Activated CD4-positive, alpha-beta memory T cell treated with anti-CD3 and anti-CD28 coated beads for 36 hours (primary cell): ENCODE results near the gene ZNF30. TPM values are rescaled to one million over a fixed set of nuclear protein-coding genes. Genes with fewer than 3 reads are reported as not detected.
"Not testable (repeated sequence)": the region's sequence is repeated elsewhere in the genome, so short reads cannot be mapped to it uniquely, and the experiment has no call there.

Source experiments
- CTCF ChIA-PET: fragments of 350-600 bp; sonication (Branson Sonifier 250); formaldehyde crosslinking; loops from one replicate; lab custom pipeline; 2021; ENCODE audit warnings: antibody characterized with exemption, inconsistent platforms; lab: Charles Lee
- POLR2A ChIA-PET: fragments of 350-600 bp; sonication (Branson Sonifier 250); formaldehyde crosslinking; loops from one replicate; lab custom pipeline; 2021; ENCODE audit warnings: antibody characterized with exemption; lab: Charles Lee
- DNase-seq: peaks from one replicate; pipeline ENCODE4 v3.0.0-alpha.2; 2020
- H3K27ac Mint-ChIP-seq: one replicate; pipeline ENCODE4 v1.8.0; 2021; ENCODE audit warnings: mixed read lengths
- H3K27me3 Mint-ChIP-seq: one replicate; pipeline ENCODE4 v1.8.0; 2021; ENCODE audit warnings: mixed read lengths
- H3K36me3 Mint-ChIP-seq: one replicate; pipeline ENCODE4 v1.8.0; 2021; ENCODE audit warnings: mixed read lengths
- H3K4me1 Mint-ChIP-seq: one replicate; pipeline ENCODE4 v1.8.0; 2021; ENCODE audit warnings: low read depth, mixed read lengths
- H3K4me3 Mint-ChIP-seq: one replicate; pipeline ENCODE4 v1.8.0; 2021; ENCODE audit warnings: mild to moderate bottlenecking, mixed read lengths
- H3K9me3 Mint-ChIP-seq: one replicate; pipeline ENCODE4 v1.8.0; 2021; ENCODE audit warnings: mixed read lengths
- intact Hi-C: fragments of 100-400 bp; cut with micrococcal nuclease; formaldehyde crosslinking; loops from one replicate; pipeline ENCODE4 v1.15.1; 2023
- total RNA-seq, 2 experiments: library from RNA; stranded (reverse); gene quantifications; one replicate each; pipeline ENCODE4 v1.2.3, GENCODE V29; 2021

ZNF30 gene
- total RNA-seq, 2 experiments from 2014 or later = 3.7 to 4.2 TPM

- Mint-ChIP-seq H3K27me3 (no peaks in the 10 kb centered on the region), H3K9me3 (peaks cover 71% of the 10 kb centered on the region), H3K36me3 (peaks cover 67% of the 10 kb centered on the region), H3K27ac (peak overlapping the region; percentile 38), H3K4me3 (peak overlapping the region; percentile 94), H3K4me1 (peaks cover 26% of the 10 kb centered on the region)
- intact Hi-C loops = loop anchor here (5.0 kb wide), 1 partner anchor 35 kb away; the partner anchor contains the start of gene ZNF30
- ChIA-PET CTCF (interaction anchor here (1.5 to 1.8 kb wide), 2 partner anchors 11 to 51 kb away, joined by 5 to 7 read pairs; no protein-coding TSS in a partner anchor), POLR2A (no interaction called here)
- peak; percentile 28 for DNase-seq
Observed at GRCh38 chr19:34961775-34962686, 35.3 kb downstream of the ZNF30 start.

- ChIA-PET CTCF (interaction anchor here (1.3 to 1.8 kb wide), 4 partner anchors 10 to 81 kb away, joined by 3 to 7 read pairs (median 4); no protein-coding TSS in a partner anchor), POLR2A (no interaction called here)
- Mint-ChIP-seq H3K4me3 (peak overlapping the region; percentile 94), H3K36me3 (peaks cover 60% of the 10 kb centered on the region), H3K27ac (peak overlapping the region; percentile 38), H3K27me3 (no peaks in the 10 kb centered on the region), H3K4me1 (peaks cover 26% of the 10 kb centered on the region), H3K9me3 (peaks cover 71% of the 10 kb centered on the region)
- intact Hi-C loops = loop anchor here (5.0 kb wide), 1 partner anchor 36 kb away; the partner anchor contains the start of gene ZNF30
- peak; percentile 29 for DNase-seq
Observed at GRCh38 chr19:34962687-34963572, 36.2 kb downstream of the ZNF30 start.

GRCh38 chr19:34963573-34964406 lies 37.1 kb downstream of the ZNF30 start, which contains the start of gene ZNF792:
Gene ZNF792 (minus strand): TSS chr19:34964229. CDS start chr19:34963662, 567 bp downstream.
- POLR2A ChIA-PET = no interaction called here
- CTCF ChIA-PET = interaction anchor here (1.1 to 1.8 kb wide), 4 partner anchors 9 to 80 kb away, joined by 3 to 7 read pairs (median 4); no protein-coding TSS in a partner anchor
- H3K27ac Mint-ChIP-seq = peak within 1 kb of the TSS; percentile 58
- peaks cover 52% of the 10 kb centered on the region for H3K36me3 Mint-ChIP-seq
- peaks cover 26% of the 10 kb centered on the region for H3K4me1 Mint-ChIP-seq
- peak; percentile 67 for DNase-seq
- no peaks in the 10 kb centered on the region for H3K27me3 Mint-ChIP-seq
- intact Hi-C loops = loop anchor here (5.0 kb wide), 1 partner anchor 36 kb away; the partner anchor contains the start of gene ZNF30
- H3K4me3 Mint-ChIP-seq = peak within 1 kb of the TSS; percentile 94
- peaks cover 71% of the 10 kb centered on the region for H3K9me3 Mint-ChIP-seq

- H3K4me1 Mint-ChIP-seq = peaks cover 26% of the 10 kb centered on the region
- no peaks in the 10 kb centered on the region for H3K27me3 Mint-ChIP-seq
- intact Hi-C loops = loop anchor here (5.0 kb wide), 1 partner anchor 37 kb away; the partner anchor contains the start of gene ZNF30
- no peak for DNase-seq
- H3K36me3 Mint-ChIP-seq = peaks cover 44% of the 10 kb centered on the region
- H3K9me3 Mint-ChIP-seq = peaks cover 66% of the 10 kb centered on the region
- peak overlapping the region; percentile 73 for H3K4me3 Mint-ChIP-seq
- no peak overlapping the region for H3K27ac Mint-ChIP-seq
- ChIA-PET POLR2A (no interaction called here), CTCF (interaction anchor here (1.1 to 1.5 kb wide), 2 partner anchors 48 to 80 kb away, joined by 3 read pairs; no protein-coding TSS in a partner anchor)
Observed at GRCh38 chr19:34964598-34964997, 37.9 kb downstream of the ZNF30 start.

GRCh38 chr19:34965505-34965904 lies 38.8 kb downstream of the ZNF30 start:
- DNase-seq, intact Hi-C loops, H3K27me3 Mint-ChIP-seq, H3K4me3 Mint-ChIP-seq, POLR2A ChIA-PET, H3K27ac Mint-ChIP-seq: not testable (repeated sequence)
- H3K9me3 Mint-ChIP-seq = peaks cover 61% of the 10 kb centered on the region
- H3K36me3 Mint-ChIP-seq = peaks cover 35% of the 10 kb centered on the region
- H3K4me1 Mint-ChIP-seq = peaks cover 23% of the 10 kb centered on the region
- CTCF ChIA-PET = interaction anchor here (1.5 kb wide), 1 partner anchor 79 kb away, joined by 3 read pairs; no protein-coding TSS in a partner anchor

- no peak for DNase-seq
- peaks cover 10% of the 10 kb centered on the region for H3K4me1 Mint-ChIP-seq
- no peak overlapping the region for H3K27ac Mint-ChIP-seq
- intact Hi-C loops = no loop called here
- ChIA-PET CTCF (interaction anchor here (0.9 to 10.6 kb wide), 4 partner anchors 14 to 77 kb away, joined by 3 to 175 read pairs (median 3); no protein-coding TSS in a partner anchor), POLR2A (interaction anchor here (0.9 kb wide), 1 partner anchor 33 kb away, joined by 4 read pairs; the partner anchor contains the start of gene GRAMD1A)
- H3K36me3 Mint-ChIP-seq = peaks cover 14% of the 10 kb centered on the region
- H3K27me3 Mint-ChIP-seq = no peaks in the 10 kb centered on the region
- no peak overlapping the region for H3K4me3 Mint-ChIP-seq
- peaks cover 42% of the 10 kb centered on the region for H3K9me3 Mint-ChIP-seq
Observed at GRCh38 chr19:34967551-34967950, 40.8 kb downstream of the ZNF30 start.

GRCh38 chr19:34969721-34970120 lies 43.0 kb downstream of the ZNF30 start:
- Mint-ChIP-seq H3K27ac (no peak overlapping the region), H3K4me3 (no peak overlapping the region), H3K4me1 (peaks cover 18% of the 10 kb centered on the region), H3K36me3 (peaks cover 6% of the 10 kb centered on the region), H3K27me3 (no peaks in the 10 kb centered on the region), H3K9me3 (peaks cover 37% of the 10 kb centered on the region)
- no peak for DNase-seq
- POLR2A ChIA-PET = no interaction called here
- intact Hi-C loops = no loop called here
- CTCF ChIA-PET = interaction anchor here (10.6 kb wide), 1 partner anchor 40 kb away, joined by 175 read pairs; no protein-coding TSS in a partner anchor

- H3K36me3 Mint-ChIP-seq, DNase-seq, H3K27ac Mint-ChIP-seq, POLR2A ChIA-PET, H3K27me3 Mint-ChIP-seq, H3K4me3 Mint-ChIP-seq, intact Hi-C loops: not testable (repeated sequence)
- H3K4me1 Mint-ChIP-seq = peaks cover 23% of the 10 kb centered on the region
- H3K9me3 Mint-ChIP-seq = peaks cover 37% of the 10 kb centered on the region
- CTCF ChIA-PET = interaction anchor here (10.6 kb wide), 1 partner anchor 40 kb away, joined by 175 read pairs; no protein-coding TSS in a partner anchor
Observed at GRCh38 chr19:34970185-34970780, 43.6 kb downstream of the ZNF30 start.

- H3K9me3 Mint-ChIP-seq = peaks cover 31% of the 10 kb centered on the region
- peaks cover 27% of the 10 kb centered on the region for H3K4me1 Mint-ChIP-seq
- no peaks in the 10 kb centered on the region for H3K27me3 Mint-ChIP-seq
- POLR2A ChIA-PET = interaction anchor here (0.6 to 1.7 kb wide), 4 partner anchors 41 to 98 kb away, joined by 3 to 11 read pairs (median 3); no protein-coding TSS in a partner anchor
- H3K4me3 Mint-ChIP-seq = no peak overlapping the region
- CTCF ChIA-PET = interaction anchor here (0.6 to 10.6 kb wide), 21 partner anchors 9 to 270 kb away, joined by 3 to 175 read pairs (median 4); partner anchors contain the start of genes GRAMD1A and ZNF30
- peaks cover 4% of the 10 kb centered on the region for H3K36me3 Mint-ChIP-seq
- H3K27ac Mint-ChIP-seq = no peak overlapping the region
- no peak for DNase-seq
- intact Hi-C loops = loop anchor here (2.0 kb wide), 2 partner anchors 19 to 73 kb away; no protein-coding TSS in a partner anchor
Observed at GRCh38 chr19:34972163-34972705, 45.5 kb downstream of the ZNF30 start.

- DNase-seq = no peak
- H3K27ac Mint-ChIP-seq = no peak overlapping the region
- H3K4me1 Mint-ChIP-seq = peaks cover 27% of the 10 kb centered on the region
- ChIA-PET POLR2A (interaction anchor here (1.7 kb wide), 1 partner anchor 26 kb away, joined by 5 read pairs; no protein-coding TSS in a partner anchor), CTCF (interaction anchor here (0.8 to 10.6 kb wide), 5 partner anchors 11 to 70 kb away, joined by 3 to 175 read pairs (median 10); partner anchors contain the start of gene GRAMD1A)
- H3K4me3 Mint-ChIP-seq = no peak overlapping the region
- peaks cover 4% of the 10 kb centered on the region for H3K36me3 Mint-ChIP-seq
- intact Hi-C loops = no loop called here
- no peaks in the 10 kb centered on the region for H3K27me3 Mint-ChIP-seq
- peaks cover 13% of the 10 kb centered on the region for H3K9me3 Mint-ChIP-seq
Observed at GRCh38 chr19:34974646-34975045, 47.9 kb downstream of the ZNF30 start.
